ENCODE results near the gene ACSS1. TPM values are rescaled to one million over a fixed set of nuclear protein-coding genes. Genes with fewer than 3 reads are reported as not detected.

Gene ACSS1
- total RNA-seq, 1 donor: 1.4 TPM

- H3K27ac ChIP-seq (ENCODE audit: low read depth, low read length): no peak overlapping the region
- no peak for DNase-seq (ENCODE audit: insufficient read length, low spot score, missing footprints)
- H3K4me2 ChIP-seq (ENCODE audit: insufficient read depth, low read length): no peak overlapping the region
- no peak overlapping the region for H3K4me3 ChIP-seq (ENCODE audit: insufficient read depth, low read length)
- no peaks in the 10 kb centered on the region for H3K9me3 ChIP-seq (ENCODE audit: low read depth, low read length)
- H4K20me1 ChIP-seq (ENCODE audit: insufficient read depth, low read length): no peaks in the 10 kb centered on the region
- no peaks in the 10 kb centered on the region for H3K36me3 ChIP-seq (ENCODE audit: insufficient read depth, low read length)
- H3K27me3 ChIP-seq (ENCODE audit: insufficient read depth, low read length): peaks cover 72% of the 10 kb centered on the region
- no peak overlapping the region for H2AFZ ChIP-seq (ENCODE audit: low read length)
- no peaks in the 10 kb centered on the region for H3K79me2 ChIP-seq (ENCODE audit: insufficient read depth, low read length)
- TF ChIP-seq CTCF (IDR thresholded peaks at IDR 0.05; ENCODE audit: extremely low read depth, low read depth, low read length): no peak
- H3K4me1 ChIP-seq (ENCODE audit: insufficient read depth, low read length): no peaks in the 10 kb centered on the region
Measured at GRCh38 chr20:25088267-25088666, 30.3 kb upstream of the ACSS1 start.

GRCh38 chr20:25087186-25087929, 29.4 kb upstream of the ACSS1 start:
- Histone ChIP-seq H3K9me3 (ENCODE audit: low read depth, low read length) (no peaks in the 10 kb centered on the region), H2AFZ (ENCODE audit: low read length) (no peak overlapping the region), H4K20me1 (ENCODE audit: insufficient read depth, low read length) (no peaks in the 10 kb centered on the region), H3K4me1 (ENCODE audit: insufficient read depth, low read length) (no peaks in the 10 kb centered on the region), H3K36me3 (ENCODE audit: insufficient read depth, low read length) (no peaks in the 10 kb centered on the region), H3K79me2 (ENCODE audit: insufficient read depth, low read length) (no peaks in the 10 kb centered on the region), H3K4me2 (ENCODE audit: insufficient read depth, low read length) (no peak overlapping the region), H3K27me3 (ENCODE audit: insufficient read depth, low read length) (peaks cover 74% of the 10 kb centered on the region), H3K4me3 (ENCODE audit: insufficient read depth, low read length) (no peak overlapping the region), H3K27ac (ENCODE audit: low read depth, low read length) (no peak overlapping the region)
- DNase-seq (ENCODE audit: insufficient read length, low spot score, missing footprints): no peak
- TF ChIP-seq CTCF (IDR thresholded peaks at IDR 0.05; ENCODE audit: extremely low read depth, low read depth, low read length): no peak

GRCh38 chr20:25085756-25086495, 28.0 kb upstream of the ACSS1 start:
- no peak for DNase-seq (ENCODE audit: insufficient read length, low spot score, missing footprints)
- TF ChIP-seq CTCF (IDR thresholded peaks at IDR 0.05; ENCODE audit: extremely low read depth, low read depth, low read length): no peak

GRCh38 chr20:25084626-25085187, 26.8 kb upstream of the ACSS1 start:
- no peaks in the 10 kb centered on the region for H3K79me2 ChIP-seq (ENCODE audit: insufficient read depth, low read length)
- no peak overlapping the region for H3K27ac ChIP-seq (ENCODE audit: low read depth, low read length)
- no peak overlapping the region for H3K4me3 ChIP-seq (ENCODE audit: insufficient read depth, low read length)
- no peak overlapping the region for H3K4me2 ChIP-seq (ENCODE audit: insufficient read depth, low read length)
- H3K36me3 ChIP-seq (ENCODE audit: insufficient read depth, low read length): no peaks in the 10 kb centered on the region
- peaks cover 77% of the 10 kb centered on the region for H3K27me3 ChIP-seq (ENCODE audit: insufficient read depth, low read length)
- no peaks in the 10 kb centered on the region for H4K20me1 ChIP-seq (ENCODE audit: insufficient read depth, low read length)
- no peak for TF ChIP-seq CTCF (IDR thresholded peaks at IDR 0.05; ENCODE audit: extremely low read depth, low read depth, low read length)
- DNase-seq (ENCODE audit: insufficient read length, low spot score, missing footprints): no peak
- H3K4me1 ChIP-seq (ENCODE audit: insufficient read depth, low read length): no peaks in the 10 kb centered on the region
- H3K9me3 ChIP-seq (ENCODE audit: low read depth, low read length): no peaks in the 10 kb centered on the region
- no peak overlapping the region for H2AFZ ChIP-seq (ENCODE audit: low read length)

More at GRCh38 chr20:25085756-25086495, 28.0 kb upstream of the ACSS1 start:
- H3K27ac ChIP-seq (ENCODE audit: low read depth, low read length): no peak overlapping the region
- no peak overlapping the region for H2AFZ ChIP-seq (ENCODE audit: low read length)
- no peaks in the 10 kb centered on the region for H3K9me3 ChIP-seq (ENCODE audit: low read depth, low read length)
- H3K27me3 ChIP-seq (ENCODE audit: insufficient read depth, low read length): peaks cover 74% of the 10 kb centered on the region
- H3K36me3 ChIP-seq (ENCODE audit: insufficient read depth, low read length): no peaks in the 10 kb centered on the region
- H4K20me1 ChIP-seq (ENCODE audit: insufficient read depth, low read length): no peaks in the 10 kb centered on the region
- H3K4me2 ChIP-seq (ENCODE audit: insufficient read depth, low read length): no peak overlapping the region
- no peaks in the 10 kb centered on the region for H3K4me1 ChIP-seq (ENCODE audit: insufficient read depth, low read length)
- H3K79me2 ChIP-seq (ENCODE audit: insufficient read depth, low read length): no peaks in the 10 kb centered on the region
- H3K4me3 ChIP-seq (ENCODE audit: insufficient read depth, low read length): no peak overlapping the region
